EH (cell line): ENCODE measurements around the gene ACOXL.
"Not testable (repeated sequence)": the region's sequence is repeated elsewhere in the genome, so short reads cannot be mapped to it uniquely, and the experiment has no call there.

Source experiments
- DNase-seq: peaks from one replicate; pipeline ENCODE4 v3.0.0-alpha.2; 2015; ENCODE audit warnings: low read depth

Gene ACOXL

DNA sequence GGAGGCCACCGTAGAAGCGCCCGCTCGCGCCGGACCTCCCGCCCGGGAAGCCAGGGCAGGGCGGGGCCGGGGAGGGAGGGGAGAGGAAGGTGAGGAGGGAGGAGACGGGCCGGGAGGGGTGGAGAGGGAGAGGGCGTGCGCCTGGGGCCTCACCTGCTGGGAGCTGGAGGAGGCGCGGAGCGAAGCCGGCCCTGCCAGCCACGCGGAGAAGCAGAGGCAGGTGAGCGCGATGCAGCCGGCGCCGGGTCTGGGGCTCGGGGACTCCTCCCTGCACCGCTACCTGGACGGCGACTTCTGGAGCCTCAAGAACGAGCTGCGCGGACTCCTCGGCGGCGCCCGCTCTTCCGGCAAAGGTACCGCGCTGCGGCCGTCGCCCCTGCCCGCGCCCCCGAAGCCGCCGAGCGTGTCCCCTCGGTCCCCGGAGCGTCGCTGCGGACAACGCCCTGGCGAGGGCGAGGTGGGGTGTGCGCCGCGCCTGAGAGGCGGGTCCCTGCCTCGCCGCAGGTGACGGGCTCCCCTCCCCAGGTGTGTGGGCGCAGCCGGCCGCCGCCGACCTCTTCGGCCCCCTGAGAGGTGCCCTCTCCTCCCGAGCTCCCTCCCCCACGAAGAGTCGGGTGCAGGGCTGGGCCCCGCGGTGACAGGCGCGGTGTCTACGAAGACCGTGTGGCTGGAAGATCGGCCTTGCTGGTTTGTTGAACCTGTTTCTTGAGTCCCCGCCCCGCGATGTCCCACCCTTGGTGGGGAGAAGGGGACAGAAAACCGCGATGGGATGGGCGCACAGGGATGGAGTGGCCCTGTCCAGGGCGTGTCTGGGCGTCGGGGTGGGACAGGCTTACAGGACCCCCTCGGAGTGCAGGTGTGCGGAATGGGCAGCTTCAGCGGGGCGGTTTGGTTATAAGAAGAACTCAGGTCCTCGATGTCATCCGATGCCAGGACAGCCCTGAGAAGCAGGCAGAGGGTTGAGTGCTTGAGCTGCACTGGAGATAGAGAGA lies at the start of gene ACOXL:
TSS of gene ACOXL (plus strand) at position 152 of the 992 bp plus-strand sequence. CDS start 35,817 bp downstream, outside the sequence.
- no peak for DNase-seq

DNA sequence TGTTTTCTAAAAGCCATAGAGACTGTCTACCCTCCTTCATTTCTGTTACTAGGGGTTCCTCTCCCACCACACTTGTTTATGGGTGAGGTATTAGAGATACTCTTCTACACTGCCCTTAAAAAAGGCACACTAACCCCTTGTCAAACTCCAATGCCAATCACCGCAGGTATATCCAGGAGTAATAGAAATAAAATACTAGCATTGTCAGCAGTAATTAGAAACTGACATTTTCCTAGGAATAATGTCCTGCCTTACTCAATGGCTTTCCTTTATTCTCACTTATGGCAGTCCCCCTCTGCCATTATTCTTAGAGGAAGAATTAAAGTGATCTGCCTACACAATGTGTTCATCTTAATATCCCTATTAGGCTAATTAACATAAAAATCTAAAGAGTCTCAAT lies 49.5 kb upstream of the ACOXL start:
- DNase-seq, result no peak

DNA sequence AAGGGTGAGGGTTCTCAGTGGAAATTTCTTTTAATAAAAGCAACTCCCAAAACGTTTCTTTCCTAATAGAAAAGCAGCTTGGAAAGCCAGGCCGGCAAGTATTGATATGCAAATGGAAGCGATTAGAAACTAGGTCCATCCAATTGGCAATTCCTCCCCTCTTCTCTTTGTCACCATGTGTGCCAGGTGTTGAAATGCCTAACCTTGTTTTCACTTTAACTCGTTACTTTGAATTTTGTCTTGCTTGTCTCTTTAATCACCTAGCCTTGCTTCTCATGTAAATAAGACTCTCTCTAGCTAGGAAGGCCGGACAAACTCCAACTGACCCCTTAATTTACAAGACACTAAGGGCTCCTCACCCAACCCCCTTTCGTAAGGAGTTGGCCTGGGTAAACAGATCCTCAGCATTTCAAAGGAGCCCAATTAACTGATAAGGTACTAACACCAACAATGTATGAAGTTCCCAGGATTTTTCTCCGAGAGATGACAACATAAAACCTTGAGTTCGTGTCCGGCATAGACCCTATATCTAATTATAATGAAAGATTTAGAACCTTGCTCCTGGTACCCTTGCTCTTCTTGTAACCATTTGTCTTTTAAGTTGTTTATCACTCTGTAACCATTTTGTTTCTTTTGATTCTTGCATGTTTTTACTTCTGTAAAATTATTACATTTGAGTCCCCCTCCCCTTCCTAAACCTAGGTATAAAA lies 44.4 kb upstream of the ACOXL start:
- DNase-seq, result not testable (repeated sequence)

DNA sequence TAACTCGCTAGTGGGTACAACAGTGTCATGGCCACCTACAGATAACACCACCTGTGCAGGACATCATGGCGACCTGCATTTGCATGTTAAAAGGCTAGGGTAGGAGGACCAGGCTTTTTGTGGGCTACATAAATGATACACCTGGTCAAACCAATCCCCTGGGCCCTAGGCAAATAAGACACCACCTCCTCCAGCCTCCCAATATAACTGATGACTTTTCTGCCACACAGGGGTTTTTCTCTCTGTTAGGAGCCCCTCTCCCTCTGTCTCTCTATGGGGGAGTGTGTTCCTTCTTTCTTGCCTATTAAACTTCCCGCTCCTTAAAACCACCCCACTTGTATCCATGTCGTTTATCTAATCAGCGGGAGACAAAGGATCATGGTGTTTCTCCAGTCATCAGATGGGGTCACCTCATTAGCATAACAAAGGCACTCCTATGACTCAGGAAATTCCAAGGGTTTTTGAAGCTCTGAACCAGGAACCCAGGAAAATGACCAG lies 43.7 kb upstream of the ACOXL start:
- no peak for DNase-seq

DNA sequence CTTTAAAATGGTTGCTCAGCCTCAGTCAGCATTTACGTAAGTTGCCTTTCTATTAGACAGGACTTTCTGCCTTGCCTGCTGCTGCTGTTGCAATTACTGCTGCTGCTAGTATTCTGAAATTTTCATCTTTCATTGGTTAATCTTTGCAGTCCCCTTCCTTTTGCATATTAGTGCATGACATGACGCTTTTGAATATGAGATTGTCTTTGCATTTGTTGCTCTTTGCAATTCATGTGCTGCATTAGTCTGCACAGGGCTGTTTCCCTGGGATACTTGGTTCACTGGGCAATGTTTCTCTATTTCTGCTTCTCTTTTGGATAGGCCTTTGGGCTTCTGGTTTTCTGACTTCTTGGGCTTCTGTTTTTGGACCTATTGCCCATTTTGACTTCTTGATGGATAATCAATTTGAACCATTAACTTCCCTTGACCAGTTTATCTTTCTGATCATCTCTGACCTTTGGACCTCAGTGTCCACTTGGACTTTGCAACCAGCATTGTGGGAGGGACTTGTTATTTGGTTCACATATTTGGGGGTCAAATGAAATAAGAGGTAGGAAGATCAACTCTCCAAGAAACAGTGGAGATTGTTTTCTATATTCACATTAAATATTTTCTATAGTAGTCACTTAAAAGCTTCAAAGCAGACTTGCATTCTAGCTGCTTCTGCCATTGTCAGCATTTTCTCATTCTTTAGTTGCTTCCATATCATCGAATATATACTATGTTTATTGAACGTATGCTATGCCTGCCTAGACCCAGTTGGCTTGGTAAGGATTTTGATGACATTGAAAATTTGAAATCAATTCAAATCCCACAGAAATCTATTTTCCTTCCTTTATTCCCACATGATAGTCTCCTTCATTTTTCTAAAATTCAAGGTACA lies 42.0 kb upstream of the ACOXL start:
- no peak for DNase-seq

DNA sequence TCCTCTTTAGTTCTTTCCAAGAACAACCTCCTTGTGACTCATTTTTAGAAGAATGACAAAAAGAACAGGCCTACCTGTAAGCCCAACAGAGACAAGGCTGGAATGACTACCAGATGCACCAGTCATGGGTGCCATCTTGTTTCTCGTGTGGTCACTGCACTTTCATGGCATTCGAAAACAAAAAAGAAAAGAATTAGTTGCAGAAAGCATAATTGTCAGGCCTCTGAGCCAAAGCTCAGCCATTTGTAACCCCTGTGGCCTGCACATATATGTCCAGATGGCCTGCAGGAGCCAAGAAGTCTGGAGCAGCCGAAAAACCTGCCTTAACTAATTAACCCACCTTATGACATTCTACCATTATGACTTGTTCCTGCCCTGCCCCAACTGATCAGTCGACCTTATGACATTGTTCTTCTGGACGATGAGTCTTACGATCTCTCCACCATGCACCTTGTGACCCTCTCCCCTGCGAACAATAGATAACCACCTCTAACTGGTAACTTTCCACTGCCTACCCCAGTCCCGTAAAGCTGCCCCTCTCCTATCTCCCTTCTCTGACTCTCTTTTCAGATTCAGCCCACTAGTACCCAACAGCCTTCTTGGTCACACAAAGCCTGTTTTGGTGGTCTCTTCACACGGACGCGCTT lies 40.6 kb upstream of the ACOXL start:
- no peak for DNase-seq

DNA sequence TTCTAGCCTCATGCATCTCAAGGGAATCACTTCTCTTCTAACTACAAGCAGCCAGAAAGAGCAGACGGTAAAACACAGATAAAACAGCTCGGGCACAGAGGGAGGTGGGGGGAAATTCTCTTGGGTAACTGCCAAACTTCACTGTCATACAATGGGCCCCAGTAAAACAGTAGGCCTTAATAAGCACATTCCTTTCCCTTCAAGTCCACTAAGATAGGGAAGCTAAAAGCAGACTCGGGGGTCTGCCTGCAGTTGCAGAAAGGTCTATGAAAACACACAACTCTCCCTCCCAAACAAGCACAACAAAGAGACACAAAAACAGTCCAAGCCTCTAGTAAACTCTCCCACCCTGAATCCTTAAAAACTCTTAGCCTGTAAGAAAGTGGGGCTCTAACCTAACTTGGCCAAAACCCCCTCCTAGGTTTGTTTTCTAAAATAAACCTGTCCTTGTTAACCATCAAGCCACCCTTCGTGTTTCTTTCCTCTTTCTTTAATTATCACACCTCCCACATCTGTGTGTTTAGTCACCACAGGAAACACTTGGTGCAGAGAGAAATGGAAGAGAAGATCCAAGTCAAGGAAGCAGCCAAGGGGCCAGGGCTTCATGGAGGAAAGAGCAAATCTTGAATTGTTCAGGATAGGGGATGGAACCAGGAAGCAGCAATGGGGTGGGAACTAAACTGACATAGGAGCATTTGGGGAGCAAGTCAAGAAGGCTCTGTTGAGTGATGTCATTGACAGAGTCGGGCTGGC lies 37.1 kb upstream of the ACOXL start:
- not testable (repeated sequence) for DNase-seq

DNA sequence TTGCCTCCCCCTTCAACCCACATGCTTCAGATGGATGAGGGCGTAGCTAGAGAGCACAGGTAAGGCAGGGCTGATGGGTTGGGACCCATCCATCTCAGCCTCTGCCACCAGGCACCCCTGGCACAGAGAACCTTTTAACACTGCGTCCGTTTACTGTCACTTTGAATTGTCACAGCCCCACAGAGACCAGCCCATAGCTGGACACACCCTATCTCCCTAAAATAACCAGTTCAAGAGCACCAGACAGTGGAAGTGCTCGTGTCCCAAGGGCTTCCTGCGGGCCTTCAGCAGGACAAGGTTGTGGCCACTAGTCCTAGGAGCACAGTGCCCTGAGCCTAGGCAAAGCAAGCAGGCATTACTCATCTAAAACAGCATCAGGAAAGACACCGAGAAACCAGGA lies 34.1 kb upstream of the ACOXL start:
- not testable (repeated sequence) for DNase-seq

DNA sequence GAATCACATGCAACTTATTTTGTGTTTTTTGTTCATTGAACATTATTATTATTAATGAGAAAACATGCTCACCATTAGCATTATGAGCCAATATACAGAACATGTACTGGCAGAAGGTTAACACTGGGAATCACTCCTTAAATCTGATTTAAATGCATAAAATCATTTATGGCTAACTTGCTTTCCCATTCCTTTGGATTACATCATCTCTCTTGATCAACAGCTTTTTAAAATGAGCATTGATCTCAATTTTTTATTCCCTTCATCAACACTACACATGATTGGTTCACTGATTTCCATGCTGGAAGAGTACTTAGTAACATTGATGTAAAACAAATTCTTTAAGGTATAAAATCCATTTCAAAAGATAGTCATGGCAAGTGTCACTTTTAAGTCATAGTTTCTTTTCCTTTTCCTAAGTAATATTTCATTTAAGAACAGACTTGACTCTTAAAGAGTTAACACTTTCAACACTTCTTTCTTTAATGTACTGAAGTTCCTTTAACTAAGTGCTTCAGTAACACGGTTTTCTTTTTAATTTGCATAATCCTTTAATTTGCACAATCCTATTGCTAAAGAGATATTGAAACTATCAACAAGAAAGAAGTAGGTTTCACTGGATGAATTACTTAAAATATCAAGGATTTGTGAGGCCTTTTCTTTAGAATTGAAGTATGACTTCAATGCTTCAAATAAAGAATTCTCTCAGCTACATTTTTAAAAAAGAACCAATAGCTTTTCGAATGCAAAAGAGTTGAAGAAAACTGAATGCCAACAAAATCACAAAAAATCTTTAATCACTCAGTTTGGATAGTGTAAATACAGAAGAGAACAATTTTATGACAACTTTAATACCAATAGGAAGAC lies 29.6 kb upstream of the ACOXL start:
- no peak for DNase-seq

DNA sequence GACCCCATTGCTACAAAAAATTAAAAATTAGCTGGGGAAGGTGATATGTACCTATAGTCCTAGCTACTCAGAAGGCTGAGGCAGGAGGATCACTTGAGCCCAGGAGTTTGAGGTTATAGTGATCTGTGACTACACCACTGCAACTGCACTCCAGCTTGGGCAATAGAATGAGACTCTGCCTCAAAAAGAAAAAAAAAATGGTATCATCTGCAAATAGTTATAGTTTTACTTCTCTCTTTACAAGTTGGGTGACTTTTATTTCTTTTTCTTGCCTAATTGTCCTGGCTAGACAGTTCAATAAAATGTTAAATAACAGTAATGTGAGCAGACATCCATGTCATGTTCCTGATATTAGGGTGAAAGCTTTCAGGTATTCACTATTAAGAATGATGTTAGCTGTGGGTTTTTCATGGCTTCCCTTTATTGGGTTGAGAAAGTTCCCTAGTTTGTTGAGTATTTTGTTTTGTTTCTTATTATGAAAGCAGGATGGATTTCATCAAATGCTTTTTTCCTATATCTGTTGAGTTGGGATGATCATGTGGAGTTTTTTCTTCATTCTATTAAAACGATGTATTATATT lies 24.9 kb upstream of the ACOXL start:
- no peak for DNase-seq

DNA sequence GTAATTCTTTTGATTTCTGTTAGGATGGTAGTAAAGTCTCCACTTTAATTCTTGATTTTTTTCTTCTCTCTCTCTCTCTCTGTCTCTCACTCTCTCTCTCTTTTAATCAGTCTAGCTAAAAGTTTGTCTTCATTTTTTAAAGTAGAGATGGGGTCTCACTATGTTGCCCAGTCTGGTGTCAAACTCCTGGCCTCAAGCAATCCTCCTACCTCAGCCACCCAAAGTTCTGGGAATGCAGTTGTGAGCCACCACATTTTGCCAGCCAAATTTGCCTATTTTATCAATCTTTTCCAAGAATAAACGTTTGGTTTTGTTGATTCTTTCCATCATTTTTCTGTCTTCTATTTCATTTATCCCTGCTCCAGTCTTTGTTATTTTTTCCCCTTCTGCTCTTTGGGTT lies 23.9 kb upstream of the ACOXL start:
- no peak for DNase-seq

DNA sequence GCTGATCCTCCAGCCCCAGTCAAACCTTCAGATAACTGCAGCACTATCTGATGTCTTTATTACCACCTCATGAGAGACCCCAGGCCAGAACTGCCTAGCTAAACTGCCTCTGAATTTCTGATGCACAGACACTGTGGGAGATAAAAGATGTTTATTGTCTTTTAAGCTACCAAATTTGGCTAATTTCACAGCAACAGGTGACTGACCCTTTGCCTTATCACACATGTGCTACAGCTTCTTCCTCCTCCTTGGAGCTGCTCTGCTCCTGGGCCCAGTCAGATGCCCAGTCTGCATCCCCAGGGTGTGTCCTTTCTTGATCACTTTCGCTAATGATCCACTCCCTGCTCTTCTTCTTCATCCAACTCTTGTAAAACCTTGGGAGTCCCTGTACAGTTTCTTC lies 19.6 kb upstream of the ACOXL start:
- DNase-seq, result no peak

DNA sequence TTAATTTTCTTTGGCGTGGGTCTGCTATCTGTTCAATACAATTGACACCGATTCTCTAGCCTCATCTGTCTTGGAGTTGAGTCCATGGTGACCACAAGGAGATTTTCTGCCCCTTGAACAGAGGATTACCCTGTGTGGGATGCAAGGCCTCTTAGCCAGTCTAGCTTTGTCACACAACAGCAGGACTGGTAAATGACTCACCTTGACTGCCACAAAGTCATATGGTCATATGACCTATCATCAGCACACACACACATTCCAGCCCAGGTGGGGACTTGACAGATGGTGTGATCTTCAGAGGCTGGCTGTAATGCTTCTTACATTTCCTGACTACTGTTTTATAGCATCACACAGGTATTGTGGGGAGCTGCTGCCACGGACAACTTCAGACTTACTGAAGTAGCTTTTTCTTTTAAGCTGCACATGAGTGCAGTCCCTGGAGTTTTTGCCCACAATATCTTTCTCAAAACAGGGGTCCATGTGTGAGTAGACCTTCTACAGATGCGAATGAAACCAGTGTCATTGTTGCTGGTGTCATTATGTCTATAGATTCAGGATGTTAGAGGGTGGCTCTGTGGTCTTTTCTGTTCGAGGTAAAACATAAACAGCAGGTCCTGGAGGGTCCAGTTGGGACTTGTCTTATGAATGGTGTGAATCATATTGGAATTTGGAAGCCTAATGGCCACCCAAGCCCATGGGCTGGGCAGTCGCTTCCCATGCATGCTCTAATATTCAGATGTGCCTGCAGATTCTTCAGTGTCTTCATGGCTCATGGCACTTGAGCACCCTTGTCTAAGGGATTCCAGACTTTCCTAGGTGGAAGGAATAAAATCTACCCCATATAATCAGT lies 18.6 kb upstream of the ACOXL start:
- no peak for DNase-seq

DNA sequence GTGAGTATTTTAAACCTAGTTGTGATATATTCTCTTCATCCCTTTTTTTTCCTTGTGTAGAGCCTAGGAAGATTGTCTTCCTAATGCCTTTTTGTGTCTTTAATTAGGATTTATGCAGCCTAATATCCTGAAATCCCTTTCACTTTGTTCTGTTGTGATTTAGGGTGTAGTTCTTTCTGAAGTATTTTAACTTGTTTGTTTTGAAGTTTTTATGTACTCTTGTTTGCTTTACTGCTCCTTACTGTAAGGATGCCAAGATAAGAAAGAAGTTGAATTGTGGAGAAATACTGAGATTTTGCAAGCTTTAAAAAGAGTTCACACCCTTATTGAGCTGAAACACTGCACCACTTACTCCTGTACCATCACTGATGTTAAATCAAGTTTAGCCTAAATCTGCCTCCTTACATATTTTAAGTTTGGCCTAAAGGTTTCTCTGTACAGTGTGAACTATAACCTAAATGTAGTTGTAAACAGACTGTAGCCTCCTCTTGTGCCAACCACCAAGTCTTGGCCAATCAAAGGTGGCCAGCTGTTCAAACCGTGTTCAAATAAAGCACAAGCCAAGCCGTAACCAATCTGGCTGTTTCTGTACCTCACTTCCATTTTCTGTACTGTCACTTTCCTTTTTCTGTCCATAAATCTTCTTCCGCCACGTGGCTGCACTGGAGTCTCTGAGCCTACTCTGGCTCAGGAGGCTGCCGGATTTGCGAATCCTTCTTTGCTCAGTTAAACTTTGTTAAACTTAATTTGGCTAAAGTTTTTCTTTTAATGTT lies 17.7 kb upstream of the ACOXL start:
- DNase-seq, result no peak

DNA sequence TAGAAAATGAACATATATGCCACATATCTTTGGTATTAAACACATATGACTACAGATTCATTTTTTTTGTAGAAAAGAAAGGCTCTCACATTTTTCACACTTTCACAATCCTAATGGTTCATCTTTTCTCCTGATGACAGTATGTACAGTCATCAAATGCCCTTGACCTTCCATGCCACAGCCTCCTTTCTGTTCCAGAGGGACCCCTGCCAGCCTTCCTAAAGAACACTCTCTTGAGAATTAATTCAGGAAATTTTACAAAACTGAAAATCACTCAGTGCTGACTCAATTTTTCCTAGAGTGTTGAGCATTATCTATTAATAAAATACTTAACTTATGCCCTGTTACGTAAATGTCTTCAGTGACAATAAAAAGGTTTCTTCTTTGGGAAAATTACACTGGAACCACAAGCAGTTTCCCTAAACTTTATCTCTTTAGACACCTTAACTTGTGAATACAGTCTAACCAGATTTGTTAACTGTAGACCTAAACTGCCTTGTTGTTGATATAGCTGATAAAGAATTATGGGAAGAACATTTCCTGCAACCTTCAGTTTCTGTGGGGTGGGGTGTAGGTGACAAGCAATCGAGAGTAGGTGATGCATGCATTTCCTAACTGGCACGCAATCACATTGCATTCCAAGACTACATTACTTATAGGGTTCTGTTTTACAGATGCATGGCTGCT lies 15.3 kb upstream of the ACOXL start:
- DNase-seq, result no peak

DNA sequence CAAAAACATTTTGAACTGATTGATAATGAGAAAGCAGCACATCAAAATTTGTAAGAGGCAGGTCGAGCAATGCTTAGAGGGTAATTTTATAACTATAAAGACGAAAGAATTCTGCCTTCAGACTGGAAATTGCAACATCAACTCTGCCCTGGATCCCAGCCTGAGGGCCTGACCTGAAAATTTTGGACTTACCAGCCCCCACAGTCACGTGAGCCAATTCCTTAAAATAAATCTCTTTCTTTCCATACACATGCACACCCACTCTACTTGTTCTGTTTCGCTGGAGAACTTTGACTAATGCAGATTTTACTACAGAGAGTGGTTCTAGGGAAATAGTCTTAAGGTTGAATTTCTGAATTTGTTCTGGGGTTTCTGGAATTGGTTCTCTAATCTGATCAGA lies 14.6 kb upstream of the ACOXL start:
- DNase-seq, result no peak

DNA sequence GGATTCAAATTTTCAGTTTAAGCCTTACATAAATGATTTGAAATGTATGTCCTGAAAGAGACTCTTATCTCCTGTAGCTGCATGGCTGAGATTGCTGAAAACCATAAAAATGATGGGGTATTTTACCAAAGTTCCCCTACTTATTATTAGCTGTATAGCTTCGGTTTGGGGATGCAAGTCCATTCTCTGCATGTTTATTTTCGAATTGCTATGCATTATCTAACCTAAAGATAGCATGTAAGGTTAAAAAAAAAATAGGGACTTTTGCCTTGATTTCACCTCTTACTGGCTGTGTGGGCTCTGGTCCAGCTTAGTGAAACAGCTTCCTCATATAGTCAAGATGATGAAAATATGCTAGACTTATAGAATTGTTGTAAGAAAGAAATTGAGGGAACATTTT lies 14.0 kb upstream of the ACOXL start:
- DNase-seq, result no peak
